HFF-Myc (cell line): ENCODE results near the gene WNT10A.

Experiments used
- DNase-seq: peaks from one replicate; pipeline ENCODE4 v3.0.0-alpha.2; 2011; ENCODE audit warnings: low read depth; ENCODE audit errors: extremely low read depth
- H3K4me3 ChIP-seq: replicated peaks from 2 replicates; pipeline ENCODE4 v1.5.1; 2011; ENCODE audit warnings: low read depth, mild to moderate bottlenecking, control low read depth, low read length
- CTCF ChIP-seq: IDR thresholded peaks from 2 replicates; pipeline ENCODE4 v1.5.1; 2012; ENCODE audit warnings: mild to moderate bottlenecking, low read depth, low read length, control low read depth; ENCODE audit errors: missing control alignments

Gene WNT10A

DNA sequence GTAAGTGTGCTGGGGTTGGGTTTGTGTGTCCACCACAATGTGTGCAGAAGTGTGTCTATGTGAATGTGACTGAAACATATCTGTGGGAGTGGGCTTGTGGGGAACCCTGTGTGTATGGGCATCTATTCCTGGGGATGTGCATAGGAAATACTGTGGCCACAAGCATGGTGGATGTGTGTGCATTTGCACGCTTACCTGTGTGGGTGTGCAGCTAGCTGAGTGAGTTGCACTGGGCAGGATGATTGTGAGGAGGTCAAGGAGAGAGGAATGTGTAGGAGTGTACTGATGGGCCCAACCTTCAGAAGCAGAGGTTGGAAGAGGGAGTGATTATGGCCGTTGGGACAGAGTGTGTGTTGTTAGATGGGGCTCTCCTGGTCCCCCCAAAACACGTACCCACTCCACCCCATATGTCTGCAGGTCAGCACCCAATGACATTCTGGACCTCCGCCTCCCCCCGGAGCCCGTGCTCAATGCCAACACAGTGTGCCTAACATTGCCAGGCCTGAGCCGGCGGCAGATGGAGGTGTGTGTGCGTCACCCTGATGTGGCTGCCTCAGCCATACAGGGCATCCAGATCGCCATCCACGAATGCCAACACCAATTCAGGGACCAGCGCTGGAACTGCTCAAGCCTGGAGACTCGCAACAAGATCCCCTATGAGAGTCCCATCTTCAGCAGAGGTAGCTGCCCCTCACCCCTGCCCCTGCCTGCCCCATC is 1.2 kb downstream of the WNT10A start:
- DNase-seq, result no peak
- TF ChIP-seq CTCF, result no peak
- H3K4me3 ChIP-seq, result no peak overlapping the region

DNA sequence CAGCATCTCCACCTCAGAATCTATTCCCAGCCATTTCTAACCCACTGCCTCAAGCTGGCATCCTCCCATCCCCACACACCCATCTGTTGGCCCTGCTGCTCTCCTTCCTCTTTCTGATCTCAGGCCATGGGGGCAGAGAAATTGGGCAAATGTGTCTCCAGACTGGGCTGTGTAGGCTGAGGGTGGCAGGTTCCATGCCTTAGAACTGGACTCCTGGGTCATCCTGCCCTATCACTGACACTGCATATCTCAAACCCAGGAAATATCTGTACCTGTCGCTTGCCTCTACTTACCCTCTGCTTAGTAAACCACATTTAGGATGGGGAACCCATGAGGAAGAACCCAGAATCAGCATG is 1.8 kb downstream of the WNT10A start:
- no peak overlapping the region for H3K4me3 ChIP-seq
- DNase-seq, result no peak
- TF ChIP-seq CTCF, result no peak

- DNase-seq, result no peak
- no peak overlapping the region for H3K4me3 ChIP-seq
- TF ChIP-seq CTCF, result no peak
These were observed 2.3 kb downstream of the WNT10A start for GRCh38 chr2:218882866-218883366.

- no peak for DNase-seq
- no peak overlapping the region for H3K4me3 ChIP-seq
- TF ChIP-seq CTCF, result no peak
These were observed 3.1 kb downstream of the WNT10A start for GRCh38 chr2:218883491-218884490.

DNA sequence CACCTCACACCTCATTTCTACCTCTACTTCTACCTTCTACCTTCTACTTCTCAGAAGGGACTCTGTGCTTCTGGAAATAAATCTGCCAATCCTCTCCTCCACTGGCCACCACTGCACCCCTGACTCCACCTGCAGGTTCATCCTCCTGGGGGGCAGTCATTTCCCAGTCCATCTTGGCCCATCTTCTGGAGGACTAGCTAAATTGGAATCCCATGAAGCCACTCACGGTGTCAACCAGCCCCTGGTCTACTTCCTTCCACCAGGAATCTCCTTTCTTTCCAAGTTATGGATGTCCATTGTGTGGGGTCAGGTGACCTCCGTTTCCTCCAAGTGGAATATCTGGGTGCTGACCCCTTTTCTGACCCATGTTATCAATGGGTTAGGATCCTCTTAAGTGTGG is 3.9 kb downstream of the WNT10A start:
- DNase-seq, result no peak
- H3K4me3 ChIP-seq, result no peak overlapping the region
- no peak for TF ChIP-seq CTCF

DNA sequence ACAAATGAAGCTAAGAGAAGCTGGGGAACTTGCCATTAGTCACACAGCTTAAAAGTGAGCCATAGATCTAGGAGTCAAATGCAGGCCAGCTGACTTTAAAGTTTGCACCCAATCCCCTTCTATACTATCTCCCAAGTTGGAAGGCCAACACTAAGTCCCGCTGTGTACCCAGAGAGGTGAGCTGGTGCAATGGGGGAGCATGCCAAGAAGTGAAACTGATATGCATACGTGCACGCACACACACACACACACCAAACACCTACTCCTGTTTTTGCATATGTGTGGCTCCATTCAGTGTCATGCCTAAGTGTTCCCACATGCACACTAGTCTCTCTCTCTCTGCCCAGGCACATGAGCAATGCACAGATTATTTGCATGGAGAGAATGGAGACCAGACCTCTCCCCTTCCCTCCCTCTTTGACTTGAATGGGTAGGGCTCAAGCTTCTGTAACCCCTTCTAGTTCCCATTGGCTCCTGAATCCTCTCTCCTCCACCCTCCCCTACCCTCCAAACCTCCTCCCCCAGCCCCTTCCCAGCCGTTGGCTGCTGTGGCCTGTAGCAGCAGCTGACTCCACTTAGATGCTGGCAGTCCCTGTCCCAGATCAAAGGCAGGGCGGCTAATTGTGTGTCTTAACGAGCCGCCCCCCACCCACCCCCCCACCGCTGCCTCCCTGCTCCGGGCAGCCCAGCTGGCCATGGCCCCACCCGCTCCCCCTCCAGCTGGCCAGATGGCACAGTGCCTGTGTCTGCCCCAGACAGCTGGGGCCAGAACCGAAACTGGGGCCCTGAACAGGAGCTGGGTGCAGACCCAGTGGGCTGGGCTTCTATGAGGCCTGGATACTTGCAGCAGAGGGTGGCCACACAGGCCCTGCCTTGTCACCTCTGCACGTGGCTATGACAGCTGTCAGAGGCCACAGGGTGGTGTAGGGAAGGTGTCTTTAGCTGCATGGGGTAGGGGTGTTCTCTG is 5.6 kb downstream of the WNT10A start:
- no peak overlapping the region for H3K4me3 ChIP-seq
- no peak for TF ChIP-seq CTCF
- DNase-seq, result no peak
